Mammary epithelial cell (primary cell): Measurements from ENCODE around the gene SV2B.

Experiments
- CTCF ChIP-seq, 2 donors: IDR thresholded peaks in 1 of 2; conservative IDR thresholded peaks in 1 of 2; 2 replicates each; pipeline ENCODE4 v1.5.1; 2011 to 2012; ENCODE audit warnings: inconsistent platforms in 2 of 2, low read length in 2 of 2, mild to moderate bottlenecking in 2 of 2, control low read depth in 1 of 2, low read depth in 1 of 2; ENCODE audit not compliant: insufficient read depth in 1 of 2; ENCODE audit errors: extremely low read depth in 1 of 2
- EZH2 ChIP-seq: IDR thresholded peaks from 2 replicates; pipeline ENCODE4 v1.6.1; 2012; ENCODE audit warnings: low read length, inconsistent platforms, borderline replicate concordance

GRCh38 chr15:91235376-91235775, 135.3 kb downstream of the SV2B start:
- TF ChIP-seq CTCF (conservative IDR thresholded peaks at IDR 0.05 in 1 of 2, IDR thresholded peaks at IDR 0.05 in 1 of 2; ENCODE audit: extremely low read depth in 1 of 2, insufficient read depth in 1 of 2, low read depth in 1 of 2, low read length in 2 of 2) (no peak), EZH2 (no peak)
